WI38 (cell line): ENCODE measurements around the gene PDGFRA.

Experiments
- H3K4me3 ChIP-seq: 2 replicates; pipeline ENCODE4 v1.5.1; 2011; ENCODE audit warnings: low read depth, mild to moderate bottlenecking, control low read depth, low read length
- CTCF ChIP-seq: IDR thresholded peaks from 2 replicates; pipeline ENCODE4 v1.5.1; 2012; ENCODE audit warnings: low read depth, mild to moderate bottlenecking, control low read depth, low read length

Gene PDGFRA

GRCh38 chr4:54282837-54283236 lies 53.7 kb downstream of the PDGFRA start:
- no peak for TF ChIP-seq CTCF
- H3K4me3 ChIP-seq, result no peak overlapping the region

GRCh38 chr4:54289316-54289715 lies 60.2 kb downstream of the PDGFRA start:
- TF ChIP-seq CTCF, result no peak

GRCh38 chr4:54290980-54291379 lies 61.9 kb downstream of the PDGFRA start:
- H3K4me3 ChIP-seq, result no peak overlapping the region
- TF ChIP-seq CTCF, result no peak

More at GRCh38 chr4:54289316-54289715, 60.2 kb downstream of the PDGFRA start:
- no peak overlapping the region for H3K4me3 ChIP-seq

GRCh38 chr4:54296548-54297203 lies 67.6 kb downstream of the PDGFRA start:
- no peak for TF ChIP-seq CTCF
- H3K4me3 ChIP-seq, result no peak overlapping the region

GRCh38 chr4:54308110-54308509 lies 79.0 kb downstream of the PDGFRA start:
- no peak for TF ChIP-seq CTCF
- no peak overlapping the region for H3K4me3 ChIP-seq

GRCh38 chr4:54315561-54316538 lies 86.8 kb downstream of the PDGFRA start:
- TF ChIP-seq CTCF, result no peak
- H3K4me3 ChIP-seq, result no peak overlapping the region

GRCh38 chr4:54317690-54318089 lies 88.6 kb downstream of the PDGFRA start:
- H3K4me3 ChIP-seq, result no peak overlapping the region
- TF ChIP-seq CTCF, result no peak
